NT2/D1 (cell line): ENCODE measurements around the gene SORT1.

Experiments
- SUZ12 ChIP-seq: IDR thresholded peaks from 2 replicates; pipeline ENCODE4 v1.6.1; 2011; ENCODE audit not compliant: insufficient read length, insufficient read depth; ENCODE audit errors: extremely low read depth
- ZNF274 ChIP-seq: IDR thresholded peaks from 2 replicates; pipeline ENCODE4 v1.6.1; 2011; ENCODE audit warnings: mild to moderate bottlenecking, low read depth, low read length

GRCh38 chr1:109434484-109434883 lies 36.8 kb upstream of the SORT1 start:
- no peak for TF ChIP-seq SUZ12
- TF ChIP-seq ZNF274 = no peak
